HG03280 (cell line): ENCODE measurements around the gene PSTPIP1.

Source experiments
- ATAC-seq: cut with Tn5 transposase; IDR thresholded peaks from one replicate; pipeline ENCODE4 v1.9.1; 2021; ENCODE audit warnings: mild to moderate bottlenecking, moderate library complexity; ENCODE audit not compliant: unreplicated experiment

The PSTPIP1 gene

GRCh38 chr15:77028451-77029165 is 33.7 kb downstream of the PSTPIP1 start:
- no peak for ATAC-seq

GRCh38 chr15:77029166-77030047 is 34.5 kb downstream of the PSTPIP1 start:
- ATAC-seq, result no peak

- no peak for ATAC-seq
These were observed 35.4 kb downstream of the PSTPIP1 start for GRCh38 chr15:77030048-77030927.

DNA sequence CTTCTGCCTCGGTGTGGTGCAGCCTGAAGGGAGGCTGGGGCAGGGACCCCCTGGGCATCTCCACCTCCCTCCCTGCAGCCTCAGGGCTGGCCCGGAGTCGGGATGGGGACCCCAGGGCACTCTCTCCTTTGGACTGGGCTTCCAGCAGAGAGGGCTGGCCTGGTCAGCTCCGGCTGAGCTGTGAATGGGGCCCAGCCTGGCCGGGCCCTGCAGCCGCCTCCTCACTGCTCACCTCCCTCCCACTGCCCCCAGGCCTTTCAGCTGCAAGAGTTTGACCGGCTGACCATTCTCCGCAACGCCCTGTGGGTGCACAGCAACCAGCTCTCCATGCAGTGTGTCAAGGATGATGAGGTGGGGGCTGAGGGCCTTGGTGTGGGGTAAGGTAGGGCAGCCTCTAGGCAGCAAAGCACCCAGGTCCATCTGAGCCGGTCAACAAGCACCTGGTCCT is 36.0 kb downstream of the PSTPIP1 start:
- ATAC-seq, result no peak

DNA sequence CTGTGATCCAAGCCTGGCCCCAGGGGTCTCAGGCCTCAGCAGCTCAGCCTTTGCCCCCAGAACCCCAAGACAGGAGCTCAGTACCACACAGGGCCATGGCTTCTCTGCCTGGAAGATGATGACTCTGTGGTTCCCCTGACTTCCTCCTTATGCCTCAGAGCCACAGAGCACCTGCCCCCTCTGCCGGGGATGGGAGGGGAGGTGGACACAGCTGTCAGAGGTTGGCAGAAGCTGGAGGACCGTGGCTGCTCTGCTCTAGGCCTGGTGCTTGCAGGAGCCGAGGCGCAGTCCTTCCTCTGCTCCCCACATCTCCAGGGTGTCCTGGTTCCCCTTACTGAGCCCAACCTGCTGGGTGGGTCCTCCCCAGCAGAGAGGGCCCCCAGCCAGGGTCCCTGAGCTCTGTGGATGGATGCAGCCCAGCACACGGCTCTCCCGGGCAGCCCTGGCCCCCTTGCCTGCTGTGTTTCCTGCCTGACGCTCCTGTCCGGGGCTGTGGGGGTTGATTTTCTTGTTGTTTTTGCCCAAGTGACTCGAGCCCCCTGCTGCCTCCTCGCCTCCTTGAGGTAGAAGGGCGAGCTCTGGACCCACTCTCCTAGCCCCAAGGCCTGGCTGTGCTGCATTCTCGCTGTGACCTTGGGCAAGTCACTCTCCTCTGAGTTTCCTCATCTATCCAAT is 36.6 kb downstream of the PSTPIP1 start:
- ATAC-seq, result no peak

- ATAC-seq, result no peak
These were observed 37.2 kb downstream of the PSTPIP1 start for GRCh38 chr15:77032052-77032646.

DNA sequence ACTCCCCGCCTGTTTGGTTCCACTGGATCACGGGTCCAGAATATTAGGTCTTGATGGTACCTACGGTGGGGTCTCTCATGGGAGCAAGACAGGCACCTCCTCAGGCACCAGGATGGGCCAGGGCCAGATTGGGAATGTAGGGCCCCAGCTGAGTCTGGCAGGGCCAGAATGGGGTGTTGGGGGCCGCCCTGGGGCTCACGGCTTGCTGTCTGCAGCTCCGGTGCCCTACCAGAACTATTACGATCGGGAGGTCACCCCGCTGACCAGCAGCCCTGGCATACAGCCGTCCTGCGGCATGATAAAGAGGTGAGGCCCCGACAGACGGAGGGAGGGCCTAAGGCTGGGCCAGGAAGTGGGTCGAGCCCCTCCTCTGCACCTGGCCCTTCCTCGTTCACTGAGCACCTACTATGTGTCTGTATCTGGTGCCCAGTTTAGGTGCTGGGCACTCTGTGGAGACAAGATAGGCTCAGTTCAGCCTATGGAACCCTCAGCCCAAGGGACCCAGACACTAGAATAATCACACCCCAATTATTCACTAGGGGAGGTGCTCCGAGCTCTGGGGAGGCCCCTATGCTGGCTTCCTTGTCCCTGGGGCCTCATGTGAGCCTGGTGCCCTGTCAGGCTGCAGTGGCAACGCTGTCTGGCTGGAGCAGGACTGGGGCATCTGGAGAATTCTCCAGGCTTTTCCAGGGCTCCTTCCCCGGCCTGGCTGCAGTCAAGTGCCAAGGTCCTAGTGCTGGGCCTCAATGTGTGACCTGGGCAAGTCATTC is 37.9 kb downstream of the PSTPIP1 start:
- ATAC-seq, result no peak

DNA sequence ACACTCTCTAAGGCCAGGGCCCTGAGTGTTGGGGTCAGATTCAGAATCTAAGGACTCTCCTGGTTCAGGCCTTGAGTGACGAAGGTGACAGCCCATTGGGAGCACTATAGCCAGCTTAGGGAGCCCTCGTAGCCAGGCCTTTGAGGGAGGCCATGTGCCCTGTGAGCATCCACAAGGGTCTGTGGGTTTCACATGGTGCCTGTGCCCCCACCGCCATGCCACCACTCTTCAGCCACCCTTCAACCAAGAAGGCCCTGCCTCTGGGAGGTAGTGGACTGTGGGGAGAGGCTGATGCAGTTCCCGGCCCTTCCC is 38.4 kb downstream of the PSTPIP1 start:
- no peak for ATAC-seq

- no peak for ATAC-seq
These were observed 39.1 kb downstream of the PSTPIP1 start for GRCh38 chr15:77033729-77034671.

DNA sequence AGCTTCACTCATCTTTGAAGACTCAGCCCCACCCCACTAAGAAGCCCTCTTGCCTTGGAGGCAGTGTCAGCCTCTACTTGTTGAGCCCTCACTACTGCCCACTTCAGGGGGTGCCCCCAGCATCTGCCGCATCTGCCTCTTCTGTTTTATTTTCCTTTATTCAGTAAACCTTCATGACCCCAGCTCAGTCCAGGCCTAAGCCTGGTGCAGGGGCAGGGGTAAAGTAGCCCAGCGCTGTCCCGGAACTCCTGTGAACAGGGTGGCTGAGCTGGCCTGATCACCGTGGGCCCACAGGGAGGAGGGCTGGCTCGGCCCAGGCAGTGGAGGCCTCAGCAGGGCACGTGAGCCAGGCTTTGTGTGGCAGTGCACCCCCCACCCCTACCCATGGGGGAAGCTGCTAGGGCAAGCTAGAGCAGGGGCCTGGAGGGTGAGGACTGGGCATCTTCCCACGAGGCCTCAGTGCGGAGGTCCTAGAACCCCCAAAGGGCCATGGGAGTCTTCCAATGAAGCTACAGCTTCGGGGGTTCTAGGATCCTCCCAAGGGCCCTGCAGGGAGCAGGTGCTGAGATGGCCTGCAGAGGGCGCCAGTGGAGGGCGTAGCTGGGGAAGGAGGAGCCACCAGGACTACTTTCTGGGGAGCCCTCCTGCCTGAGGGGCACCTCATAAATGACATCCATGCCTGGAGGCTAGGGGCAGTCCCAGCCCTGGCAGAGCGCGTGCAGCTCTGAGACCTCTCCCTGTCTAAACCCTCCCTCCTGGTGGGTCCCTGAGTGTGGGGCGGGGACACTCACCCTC is 40.0 kb downstream of the PSTPIP1 start:
- ATAC-seq, result no peak

DNA sequence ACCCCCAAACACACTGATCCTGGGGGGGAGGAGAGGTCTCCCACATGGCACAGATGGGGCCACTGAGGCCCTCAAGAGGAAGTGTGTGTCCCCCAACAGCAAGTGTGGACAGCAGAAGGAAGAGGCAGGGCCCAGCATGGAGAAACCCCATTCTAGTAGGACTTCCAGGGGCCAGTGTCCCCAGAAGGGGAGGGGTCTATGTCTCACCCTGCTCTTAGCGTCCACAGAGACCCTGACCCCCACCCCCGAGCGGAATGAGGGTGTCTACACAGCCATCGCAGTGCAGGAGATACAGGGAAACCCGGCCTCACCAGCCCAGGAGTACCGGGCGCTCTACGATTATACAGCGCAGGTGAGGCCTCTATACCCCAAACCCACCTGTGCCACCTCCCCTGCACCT is 40.7 kb downstream of the PSTPIP1 start:
- ATAC-seq, result no peak

- no peak for ATAC-seq
These were observed 41.1 kb downstream of the PSTPIP1 start for GRCh38 chr15:77035999-77036471.

- ATAC-seq, result no peak
These were observed 41.8 kb downstream of the PSTPIP1 start for GRCh38 chr15:77036537-77037387.

DNA sequence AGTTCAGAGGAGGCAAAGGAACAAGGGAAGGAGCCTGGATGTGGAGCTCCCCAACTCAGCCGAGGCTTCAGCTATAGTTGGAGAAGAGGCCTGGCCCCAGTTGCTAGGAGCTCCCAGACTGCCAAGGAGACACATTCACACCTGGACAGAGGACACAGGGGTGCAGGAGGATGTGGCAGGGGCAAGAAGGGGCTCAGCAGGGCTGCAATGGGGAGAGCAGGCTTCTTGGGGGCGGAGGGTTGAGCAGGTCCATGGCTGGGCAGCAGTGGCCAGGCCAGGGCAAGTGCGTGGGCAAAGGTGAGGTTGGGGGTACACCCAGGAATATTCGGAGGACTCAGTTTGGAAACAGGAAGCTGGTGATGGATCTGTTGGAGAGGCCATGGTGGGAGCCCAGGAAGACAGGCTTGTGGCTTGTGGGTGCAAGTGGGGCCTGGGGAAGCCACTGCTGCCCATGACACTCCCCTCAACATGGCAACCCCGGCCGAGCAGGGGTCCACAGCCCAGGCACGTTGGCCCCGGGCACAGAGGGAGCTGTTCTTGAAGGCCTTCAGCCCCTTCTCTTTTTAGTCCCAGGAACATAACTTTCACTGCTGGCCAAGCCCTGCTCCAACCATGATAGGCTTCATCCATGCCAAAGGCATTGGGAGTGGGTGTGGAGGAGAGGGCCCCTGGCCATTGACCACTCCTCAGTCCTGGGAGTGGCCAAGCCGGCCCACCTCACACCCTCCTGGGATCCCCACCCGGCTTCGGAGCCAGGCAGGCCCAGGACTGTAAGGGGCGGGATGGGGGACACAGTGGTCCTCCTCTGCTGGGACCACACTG is 42.7 kb downstream of the PSTPIP1 start:
- no peak for ATAC-seq

- ATAC-seq, result no peak
These were observed 43.6 kb downstream of the PSTPIP1 start for GRCh38 chr15:77038312-77039216.
